ENCODE measurements around the gene TEX14. TPM values are rescaled to one million over a fixed set of nuclear protein-coding genes. Genes with fewer than 3 reads are reported as not detected.

Gene TEX14
- polyA plus RNA-seq, 2 of the 4 experiments (the other 2 are of a cell fraction), result 0.04 to 0.12 TPM

GRCh38 chr17:58536542-58536941 is 155.3 kb downstream of the TEX14 start:
- Histone ChIP-seq H3K4me3 (no peak overlapping the region), H3K27ac (peak overlapping the region in 1 of 2 experiments; percentile 28; a peak in 4 of 6 replicates), H3K4me1 (peaks cover 24% of the 10 kb centered on the region), H3K4me2 (no peak overlapping the region), H3K9me3 (no peaks in the 10 kb centered on the region)
- TF ChIP-seq GATA3 (IDR thresholded peaks at IDR 0.05; ENCODE audit: borderline replicate concordance) (no peak), EHMT2 (IDR thresholded peaks at IDR 0.05; ENCODE audit: low read depth) (no peak), NFE2L2 (conservative IDR thresholded peaks at IDR 0.05; ENCODE audit: low read length) (no peak), HOXB5 (CRISPR knock-in tag; IDR thresholded peaks at IDR 0.05) (no peak), CBX2 (IDR thresholded peaks at IDR 0.05; ENCODE audit: borderline replicate concordance, low read depth) (no peak)
- no peak for FAIRE-seq
- no peak for DNase-seq (ENCODE audit: low read depth in 1 of 2, low spot score in 1 of 2)
- ChIA-PET POLR2A (interaction anchor here (5.2 kb wide), 1 partner anchor 96 kb away, joined by 37 read pairs; no protein-coding TSS in a partner anchor), CTCF (interaction anchor here (0.9 to 15.8 kb wide), 8 partner anchors 11 to 95 kb away, joined by 3 to 187 read pairs (median 4); no protein-coding TSS in a partner anchor)
- ATAC-seq, result no peak
- WGBS (ENCODE audit: missing lambda C conversion rate), result 88% methylated on average over 3 of the region's 3 CpGs

GRCh38 chr17:58535431-58535830 is 156.4 kb downstream of the TEX14 start:
- no peak for FAIRE-seq
- H3K27ac ChIP-seq, result peak overlapping the region; percentile 35 to 76; a peak in 5 of 6 replicates
- ChIA-PET POLR2A (interaction anchor here (0.6 to 5.2 kb wide), 5 partner anchors 8 to 112 kb away, joined by 3 to 37 read pairs (median 8); a partner anchor contains a TSS), CTCF (interaction anchor here (0.6 to 15.8 kb wide), 9 partner anchors 9 to 218 kb away, joined by 3 to 187 read pairs (median 3); a partner anchor contains a TSS)
- no peak overlapping the region for H3K4me3 ChIP-seq
- H3K4me2 ChIP-seq, result peak overlapping the region; percentile 49
- peaks cover 24% of the 10 kb centered on the region for H3K4me1 ChIP-seq
- TF ChIP-seq FOSL2 (IDR thresholded peaks at IDR 0.05), result 0 out of 2 replicates have a peak, but pooled peaks have one; percentile 45
- no peak for TF ChIP-seq FOSL2 (CRISPR knock-in tag; IDR thresholded peaks at IDR 0.05)
- TF ChIP-seq FOXS1 (CRISPR knock-in tag; IDR thresholded peaks at IDR 0.05), result no peak
- no peak for TF ChIP-seq POLR2AphosphoS2 (conservative IDR thresholded peaks at IDR 0.05; ENCODE audit: low read length)
- no peak for TF ChIP-seq SREBF2 (IDR thresholded peaks at IDR 0.05)
- no peak for TF ChIP-seq ZNF302 (CRISPR knock-in tag; IDR thresholded peaks at IDR 0.05)
- no peak for TF ChIP-seq FOSB (CRISPR knock-in tag; IDR thresholded peaks at IDR 0.05)
- TF ChIP-seq JUN (IDR thresholded peaks at IDR 0.05), result peak in 1 of 2 experiments; percentile 27; a peak in 1 of 5 replicates
- no peak for TF ChIP-seq HMGXB4 (CRISPR knock-in tag; IDR thresholded peaks at IDR 0.05; ENCODE audit: borderline replicate concordance)
- no peak for TF ChIP-seq HES2 (IDR thresholded peaks at IDR 0.05)
- TF ChIP-seq KDM1A (IDR thresholded peaks at IDR 0.05; ENCODE audit: low read depth), result no peak
- TF ChIP-seq MAFK (IDR thresholded peaks at IDR 0.05; ENCODE audit: partially characterized antibody), result peak; percentile 22
- no peak for TF ChIP-seq MAZ (IDR thresholded peaks at IDR 0.05; ENCODE audit: borderline replicate concordance, low read depth, low read length)
- TF ChIP-seq CBX8 (IDR thresholded peaks at IDR 0.05), result no peak
- TF ChIP-seq USF2 (IDR thresholded peaks at IDR 0.05), result no peak
- no peak for TF ChIP-seq ZFP36 (IDR thresholded peaks at IDR 0.05; ENCODE audit: borderline replicate concordance, partially characterized antibody)
- no peak for TF ChIP-seq KDM5A (IDR thresholded peaks at IDR 0.05)
- TF ChIP-seq E2F6 (IDR thresholded peaks at IDR 0.05; ENCODE audit: borderline replicate concordance, low read depth), result no peak
- no peak for TF ChIP-seq BHLHE40 (IDR thresholded peaks at IDR 0.05; ENCODE audit: low read depth, low read length)
- DNase-seq (ENCODE audit: low read depth in 1 of 2, low spot score in 1 of 2), result peak in 1 of 2 experiments; percentile 45
- no peaks in the 10 kb centered on the region for H3K9me3 ChIP-seq
- peak; percentile 16 to 27; a peak in 4 of 6 replicates for ATAC-seq
- WGBS (ENCODE audit: missing lambda C conversion rate), result 44% methylated on average over 2 of the region's 2 CpGs
